Esophagus squamous epithelium (tissue), 5 donors: ENCODE results near the gene TNS1. TPM values are rescaled to one million over a fixed set of nuclear protein-coding genes. Genes with fewer than 3 reads are reported as not detected.
A peak's percentile ranks its signal among the peaks of the same experiment; 100 is the strongest.

Experiments
- DNase-seq: peaks from one replicate; lab custom pipeline; 2025; lab: John Stamatoyannopoulos, UW
- H3K27ac ChIP-seq, 4 donors: fragments of 200-600 bp; sonication (generic); one replicate each; pipeline ENCODE4 v1.5.1; 2016 to 2019; ENCODE audit warnings: mild to moderate bottlenecking in 1 of 4
- H3K27me3 ChIP-seq, 4 donors: fragments of 200-600 bp; sonication (generic); 1 replicate in 3 of 4; 2 replicates in 1 of 4; pipeline versions ENCODE4 v1.5.1 to v1.6.0; 2017 to 2021; ENCODE audit warnings: antibody characterized with exemption in 1 of 4
- H3K36me3 ChIP-seq, 3 donors: fragments of 200-600 bp; sonication (generic); one replicate each; pipeline ENCODE4 v1.5.1; 2016 to 2019
- H3K4me1 ChIP-seq, 3 donors: fragments of 200-600 bp; sonication (generic); one replicate each; pipeline ENCODE4 v1.5.1; 2017 to 2019
- H3K4me3 ChIP-seq, 4 donors: fragments of 200-600 bp; sonication (generic); 1 replicate in 3 of 4; 2 replicates in 1 of 4; pipeline ENCODE4 v1.5.1; 2016 to 2019; ENCODE audit warnings: mild to moderate bottlenecking in 2 of 4, moderate library complexity in 1 of 4
- H3K9me3 ChIP-seq, 3 donors: fragments of 200-600 bp; sonication (generic); one replicate each; pipeline ENCODE4 v1.5.1; 2016 to 2019
- CTCF ChIP-seq, 6 experiments: fragments of 450-650 bp in 4 of 6; fragments of 200-600 bp in 2 of 6; sonication (generic) in 2 of 6; IDR thresholded peaks; one replicate each; pipeline ENCODE4 v1.5.1; 2016 to 2019; ENCODE audit warnings: antibody characterized with exemption in 6 of 6, mild to moderate bottlenecking in 4 of 6, moderate library complexity in 4 of 6
- POLR2A ChIP-seq, 4 donors: fragments of 450-650 bp; IDR thresholded peaks; one replicate each; pipeline ENCODE4 v1.6.1; 2017; ENCODE audit warnings: antibody characterized with exemption in 4 of 4, mild to moderate bottlenecking in 4 of 4, moderate library complexity in 3 of 4
- WGBS, 2 donors: methylation state at CpG; one replicate each; pipeline ENCODE4 v1.1.5; 2018; 5-methylcytosine and 5-hydroxymethylcytosine counted together
- intact Hi-C: fragments of 100-400 bp; cut with DNase I; formaldehyde crosslinking; loops from one replicate; pipeline ENCODE4 v1.15.0; 2022
- total RNA-seq, 4 donors: library from RNA; depleted of rRNA; stranded (reverse); fragments of >200 nt; gene quantifications; one replicate each; pipeline ENCODE4 v1.1.0, GENCODE V29; 2016
- donor health status: DM: yes; HTN: yes; CAD: no.

The TNS1 gene
- total RNA-seq, 4 donors from 2014 or later: 34.7 to 201 (median 59.2) TPM

- peaks cover 0 to 19% (median 6%) of the 10 kb centered on the region in 3 donors for H3K36me3 ChIP-seq
- no peak for DNase-seq
- WGBS, 2 donors: 50 to 59% methylated on average over 9 of the region's 13 CpGs
- peak overlapping the region in 1 of 4 donors; percentile 21 for H3K4me3 ChIP-seq
- intact Hi-C loops: no loop called here
- TF ChIP-seq CTCF (IDR thresholded peaks at IDR 0.05) (no peak), POLR2A (IDR thresholded peaks at IDR 0.05) (peak in 1 of 4 donors; percentile 13)
- no peaks in the 10 kb centered on the region for H3K27me3 ChIP-seq
- H3K9me3 ChIP-seq: no peaks in the 10 kb centered on the region
- peak overlapping the region; percentile 72 to 95 (median 92) for H3K27ac ChIP-seq
- peaks cover 46 to 100% (median 97%) of the 10 kb centered on the region in 3 donors for H3K4me1 ChIP-seq
Observed at GRCh38 chr2:217919781-217920351, 82.9 kb downstream of the TNS1 start.

- Histone ChIP-seq H3K36me3 (peaks cover 0 to 19% (median 6%) of the 10 kb centered on the region in 3 donors), H3K4me3 (peak overlapping the region in 1 of 4 donors; percentile 21), H3K27ac (peak overlapping the region; percentile 72 to 95 (median 92)), H3K4me1 (peaks cover 50 to 100% (median 96%) of the 10 kb centered on the region in 3 donors), H3K9me3 (no peaks in the 10 kb centered on the region), H3K27me3 (no peaks in the 10 kb centered on the region)
- DNase-seq: no peak
- intact Hi-C loops: no loop called here
- 38 to 48% methylated on average over 5 to 6 of the region's 8 CpGs for WGBS, 2 donors
- TF ChIP-seq POLR2A (IDR thresholded peaks at IDR 0.05) (no peak), CTCF (IDR thresholded peaks at IDR 0.05) (no peak)
Observed at GRCh38 chr2:217919204-217919603, 83.6 kb downstream of the TNS1 start.

GRCh38 chr2:217918308-217919024 is 84.3 kb downstream of the TNS1 start:
- TF ChIP-seq POLR2A (IDR thresholded peaks at IDR 0.05): no peak
- TF ChIP-seq CTCF (IDR thresholded peaks at IDR 0.05): peak in 2 of 6 experiments; percentile 29 to 37
- intact Hi-C loops: no loop called here
- H3K4me3 ChIP-seq: no peak overlapping the region
- 50 to 52% methylated on average over 9 to 15 of the region's 20 CpGs for WGBS, 2 donors
- H3K27ac ChIP-seq: peak overlapping the region; percentile 72 to 95 (median 92)
- no peaks in the 10 kb centered on the region for H3K27me3 ChIP-seq
- peaks cover 50 to 100% (median 96%) of the 10 kb centered on the region in 3 donors for H3K4me1 ChIP-seq
- no peaks in the 10 kb centered on the region for H3K9me3 ChIP-seq
- DNase-seq: no peak
- peaks cover 0 to 19% (median 6%) of the 10 kb centered on the region in 3 donors for H3K36me3 ChIP-seq

GRCh38 chr2:217916504-217917254 is 86.1 kb downstream of the TNS1 start:
- DNase-seq: no peak
- peak overlapping the region in 1 of 4 donors; percentile 9 for H3K4me3 ChIP-seq
- peaks cover 36 to 100% (median 96%) of the 10 kb centered on the region in 3 donors for H3K4me1 ChIP-seq
- peak overlapping the region; percentile 72 to 95 (median 92) for H3K27ac ChIP-seq
- intact Hi-C loops: no loop called here
- TF ChIP-seq POLR2A (IDR thresholded peaks at IDR 0.05) (no peak), CTCF (IDR thresholded peaks at IDR 0.05) (no peak)
- no peaks in the 10 kb centered on the region for H3K27me3 ChIP-seq
- peaks cover 0 to 19% (median 6%) of the 10 kb centered on the region in 3 donors for H3K36me3 ChIP-seq
- H3K9me3 ChIP-seq: no peaks in the 10 kb centered on the region
- 35 to 45% methylated on average over 8 to 9 of the region's 10 CpGs for WGBS, 2 donors
